HEK293 (cell line): ENCODE data around the gene RPS5.

Experiments used
- CTCF ChIA-PET: fragments of 350-600 bp; formaldehyde crosslinking; extraction: SDS; loops from one replicate; lab custom pipeline; 2021; ENCODE audit warnings: antibody characterized with exemption; lab: Yijun Ruan, JAX
- POLR2A ChIA-PET: fragments of 300-600 bp; formaldehyde crosslinking; extraction: SDS; loops from one replicate; lab custom pipeline; 2020; ENCODE audit warnings: antibody characterized with exemption, inconsistent platforms; lab: Yijun Ruan, JAX
- H3K27ac ChIP-seq: fragments of 200-500 bp; sonication (Bioruptor generic); 2 replicates; pipeline ENCODE4 v1.5.1; 2014; ENCODE audit warnings: low read depth, low read length, control low read depth, inconsistent platforms; ENCODE audit errors: extremely low read depth
- H3K36me3 ChIP-seq, 2 experiments: fragments of 200-500 bp in 1 of 2; sonication (Bioruptor generic) in 1 of 2; 1 replicate in 1 of 2; 2 replicates in 1 of 2; pipeline ENCODE4 v1.5.1; 2014 to 2017; ENCODE audit warnings: inconsistent platforms in 2 of 2, low read length in 2 of 2; ENCODE audit not compliant: control insufficient read depth in 2 of 2, insufficient read depth in 1 of 2
- H3K4me1 ChIP-seq: fragments of 200-500 bp; sonication (Bioruptor generic); 2 replicates; pipeline ENCODE4 v1.5.1; 2014; ENCODE audit warnings: mild to moderate bottlenecking, low read length, inconsistent platforms; ENCODE audit not compliant: control insufficient read depth, insufficient read depth
- H3K4me3 ChIP-seq: 2 replicates; pipeline ENCODE4 v1.5.1; 2011; ENCODE audit warnings: low read depth, mild to moderate bottlenecking, control low read depth, low read length, moderate library complexity
- H3K9me3 ChIP-seq: fragments of 200-500 bp; sonication (Bioruptor generic); 2 replicates; pipeline ENCODE4 v1.5.1; 2014; ENCODE audit warnings: low read depth, low read length, inconsistent platforms; ENCODE audit not compliant: control insufficient read depth, insufficient read depth
- AEBP2 ChIP-seq: fragments of 450-650 bp; formaldehyde crosslinking; IDR thresholded peaks from 2 replicates; pipeline ENCODE4 v1.5.1; 2016; ENCODE audit warnings: missing biosample characterization, missing genetic modification characterization, borderline replicate concordance
- ATF2 ChIP-seq: fragments of 450-650 bp; formaldehyde crosslinking; IDR thresholded peaks from 2 replicates; pipeline ENCODE4 v1.5.1; 2016; ENCODE audit warnings: missing biosample characterization, missing genetic modification characterization, low read depth
- IKZF3 ChIP-seq: fragments of 450-650 bp; IDR thresholded peaks from 2 replicates; pipeline ENCODE4 v1.5.0; 2018; ENCODE audit warnings: missing biosample characterization, mild to moderate bottlenecking, missing genetic modification characterization, moderate library complexity
- KLF17 ChIP-seq: fragments of 450-650 bp; formaldehyde crosslinking; IDR thresholded peaks from 2 replicates; pipeline ENCODE4 v1.5.1; 2016; ENCODE audit warnings: missing biosample characterization, missing genetic modification characterization
- PRDM4 ChIP-seq: fragments of 450-650 bp; formaldehyde crosslinking; IDR thresholded peaks from 2 replicates; pipeline ENCODE4 v1.5.1; 2017; ENCODE audit warnings: missing biosample characterization, missing genetic modification characterization
- REST ChIP-seq: fragments of 450-650 bp; formaldehyde crosslinking; IDR thresholded peaks from 2 replicates; pipeline ENCODE4 v1.5.1; 2016; ENCODE audit warnings: missing biosample characterization, missing genetic modification characterization
- SP2 ChIP-seq: fragments of 450-650 bp; formaldehyde crosslinking; IDR thresholded peaks from 2 replicates; pipeline ENCODE4 v1.5.1; 2016; ENCODE audit warnings: missing biosample characterization, missing genetic modification characterization
- SP3 ChIP-seq: fragments of 450-650 bp; formaldehyde crosslinking; IDR thresholded peaks from 2 replicates; pipeline ENCODE4 v1.5.1; 2016; ENCODE audit warnings: missing biosample characterization, missing genetic modification characterization
- ZBTB1 ChIP-seq: fragments of 450-650 bp; formaldehyde crosslinking; IDR thresholded peaks from 2 replicates; pipeline ENCODE4 v1.5.1; 2016; ENCODE audit warnings: missing biosample characterization, missing genetic modification characterization
- ZBTB17 ChIP-seq: fragments of 450-650 bp; formaldehyde crosslinking; IDR thresholded peaks from 2 replicates; pipeline ENCODE4 v1.5.1; 2016; ENCODE audit warnings: missing biosample characterization, missing genetic modification characterization
- ZFP69B ChIP-seq: fragments of 450-650 bp; formaldehyde crosslinking; IDR thresholded peaks from 2 replicates; pipeline ENCODE4 v1.5.1; 2016; ENCODE audit warnings: missing biosample characterization, missing genetic modification characterization
- ZIC2 ChIP-seq: fragments of 450-650 bp; formaldehyde crosslinking; IDR thresholded peaks from 2 replicates; pipeline ENCODE4 v1.5.1; 2016; ENCODE audit warnings: missing biosample characterization, missing genetic modification characterization
- ZNF266 ChIP-seq: fragments of 450-650 bp; formaldehyde crosslinking; IDR thresholded peaks from 2 replicates; pipeline ENCODE4 v1.5.1; 2016; ENCODE audit warnings: missing biosample characterization, missing genetic modification characterization, low read depth
- ZNF280D ChIP-seq: fragments of 450-650 bp; formaldehyde crosslinking; IDR thresholded peaks from 2 replicates; pipeline ENCODE4 v1.5.1; 2016; ENCODE audit warnings: missing biosample characterization, missing genetic modification characterization
- ZNF354C ChIP-seq: fragments of 450-650 bp; formaldehyde crosslinking; IDR thresholded peaks from 2 replicates; pipeline ENCODE4 v1.5.1; 2016; ENCODE audit warnings: missing biosample characterization, missing genetic modification characterization, low read depth, borderline replicate concordance
- ZNF366 ChIP-seq: fragments of 450-650 bp; formaldehyde crosslinking; conservative IDR thresholded peaks from 2 replicates; pipeline ENCODE4 v1.5.1; 2016; ENCODE audit warnings: missing biosample characterization, missing genetic modification characterization
- ZNF558 ChIP-seq: fragments of 450-650 bp; formaldehyde crosslinking; IDR thresholded peaks from 2 replicates; pipeline ENCODE4 v1.5.1; 2016; ENCODE audit warnings: missing biosample characterization, missing genetic modification characterization
- ZNF626 ChIP-seq: fragments of 450-650 bp; sonication (Bioruptor Pico); formaldehyde crosslinking; IDR thresholded peaks from 2 replicates; pipeline ENCODE4 v1.5.1; 2018; ENCODE audit warnings: missing biosample characterization, missing genetic modification characterization, inconsistent platforms
- ZNF629 ChIP-seq: fragments of 450-650 bp; formaldehyde crosslinking; IDR thresholded peaks from 2 replicates; pipeline ENCODE4 v1.5.1; 2017; ENCODE audit warnings: missing biosample characterization, missing genetic modification characterization
- ZNF785 ChIP-seq: fragments of 450-650 bp; formaldehyde crosslinking; IDR thresholded peaks from 2 replicates; pipeline ENCODE4 v1.5.1; 2016; ENCODE audit warnings: missing biosample characterization, missing genetic modification characterization
- ZSCAN5A ChIP-seq: fragments of 450-650 bp; formaldehyde crosslinking; IDR thresholded peaks from 2 replicates; pipeline ENCODE4 v1.5.1; 2016; ENCODE audit warnings: missing biosample characterization, missing genetic modification characterization

The RPS5 gene

GRCh38 chr19:58380662-58381459, 6.2 kb upstream of the RPS5 start, which contains the start of gene ZNF837:
ZNF837 (minus strand) TSS chr19:58381030; CDS start chr19:58369332, 11,698 bp downstream.
- Histone ChIP-seq H3K36me3 (no peaks in the 10 kb centered on the region), H3K27ac (peak within 1 kb of the TSS; percentile 87), H3K4me3 (peak within 1 kb of the TSS; percentile 83), H3K9me3 (no peaks in the 10 kb centered on the region), H3K4me1 (peaks cover 11% of the 10 kb centered on the region)
- POLR2A ChIA-PET, result interaction anchor here (0.6 to 2.9 kb wide), 10 partner anchors 10 to 163 kb away, joined by 3 to 25 read pairs (median 4); partner anchors contain the start of genes TRIM28, ZNF324B, ZNF497 and ZNF584
- CTCF ChIA-PET, result interaction anchor here (0.6 to 1.2 kb wide), 4 partner anchors 11 to 177 kb away, joined by 3 to 6 read pairs (median 4); partner anchors contain the start of gene ZBTB45
- TF ChIP-seq AEBP2 (tag by site-specific recombination), result no peak
- TF ChIP-seq ATF2, result no peak
- no peak for TF ChIP-seq ZNF354C (tag by site-specific recombination)
- peak; percentile 96 for TF ChIP-seq KLF17
- TF ChIP-seq ZNF629 (tag by site-specific recombination), result peak; percentile 77
- no peak; the same call in 1 of the 2 replicates for TF ChIP-seq ZNF626 (tag by site-specific recombination)
- TF ChIP-seq ZNF785 (tag by site-specific recombination), result peak; percentile 90
- peak; percentile 86 for TF ChIP-seq PRDM4
- no peak for TF ChIP-seq ZBTB1 (tag by site-specific recombination)
- 0 out of 2 replicates have a peak, but pooled peaks have one; percentile 52 for TF ChIP-seq ZNF280D
- peak; percentile 97 for TF ChIP-seq ZSCAN5A (tag by site-specific recombination)
- peak; percentile 86 for TF ChIP-seq ZFP69B (tag by site-specific recombination)
- no peak for TF ChIP-seq ZNF366 (tag by site-specific recombination)
- peak; percentile 44 for TF ChIP-seq ZIC2 (tag by site-specific recombination)
- TF ChIP-seq ZNF558, result no peak
- TF ChIP-seq SP2 (tag by site-specific recombination), result peak; percentile 86
- peak; percentile 92 for TF ChIP-seq SP3
- peak; percentile 71 for TF ChIP-seq ZBTB17 (tag by site-specific recombination)
- TF ChIP-seq IKZF3 (tag by site-specific recombination), result no peak
- TF ChIP-seq REST, result 0 out of 2 replicates have a peak, but pooled peaks have one; percentile 35
- TF ChIP-seq ZNF266 (tag by site-specific recombination), result no peak
